AG20443 (cell line): ENCODE results near the gene OR6K6.

Experiments used
- DNase-seq: peaks from one replicate; pipeline ENCODE4 v3.0.0; 2012; ENCODE audit warnings: low spot score, mixed read lengths

Gene OR6K6

GRCh38 chr1:158801396-158801795, 46.9 kb downstream of the OR6K6 start:
- DNase-seq = no peak

DNA sequence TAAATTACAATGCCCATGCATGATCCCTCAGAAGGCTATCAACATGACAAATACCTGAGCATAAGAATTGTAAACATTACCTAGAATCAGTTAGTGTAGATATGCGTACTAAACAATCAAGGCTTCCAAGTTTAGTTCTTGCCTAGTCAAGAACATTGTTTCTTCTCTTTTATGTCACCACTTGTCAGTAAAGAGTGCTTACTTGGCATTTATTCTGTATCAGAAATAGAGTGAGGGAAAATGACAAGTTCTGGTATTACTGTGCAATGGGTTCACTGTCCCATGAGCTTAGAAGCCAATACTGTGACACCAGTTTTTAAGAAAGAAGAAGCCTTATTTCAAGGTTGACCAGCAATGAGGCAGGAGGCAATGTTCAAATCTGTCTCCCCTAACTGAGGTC, 49.2 kb downstream of the OR6K6 start:
- DNase-seq = no peak
